NB4 (cell line): ENCODE measurements around the gene RALY.

Experiments used
- MAX ChIP-seq: IDR thresholded peaks from 2 replicates; pipeline ENCODE4 v1.6.1; 2011; ENCODE audit warnings: low read depth, low read length
- POLR2A ChIP-seq: IDR thresholded peaks from 2 replicates; pipeline ENCODE4 v1.6.1; 2011; ENCODE audit warnings: mild to moderate bottlenecking; ENCODE audit not compliant: insufficient read length; ENCODE audit errors: extremely low read depth
- TF ChIP-seq, protein P1 (sequence below): IDR thresholded peaks from one replicate; pipeline ENCODE4 v1.5.1; 2012; ENCODE audit warnings: low read depth, low read length

DNA sequence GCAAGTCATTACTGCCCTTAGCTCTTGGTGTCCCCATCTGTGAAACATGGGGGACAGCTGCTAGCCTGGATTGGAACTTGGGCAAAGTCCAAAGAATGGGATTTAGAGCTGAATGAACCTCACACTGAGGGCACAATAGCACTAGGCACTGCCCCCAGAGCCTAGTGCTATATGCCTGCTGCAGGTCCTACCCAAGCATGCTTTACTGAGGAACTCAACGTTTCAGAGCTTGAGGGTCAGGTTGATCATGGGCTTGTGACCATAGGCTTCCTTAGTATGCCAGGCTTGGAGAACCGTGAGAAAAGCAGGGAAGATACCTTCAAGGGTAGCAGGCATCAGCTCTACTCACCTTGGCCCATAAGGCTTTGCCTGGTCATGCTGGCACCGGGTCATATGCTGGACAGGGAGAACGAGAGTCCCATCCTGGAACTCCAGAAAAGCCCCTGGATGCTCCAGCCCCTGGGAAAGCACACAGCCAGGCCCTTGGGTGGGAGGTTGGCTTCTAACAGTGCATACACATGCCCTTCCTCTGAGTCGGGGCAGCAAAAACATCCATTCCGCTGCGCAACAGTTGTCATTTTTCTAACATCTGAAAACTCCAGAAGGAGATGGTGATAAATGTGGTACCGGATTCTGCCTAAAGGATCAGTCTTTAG is 88.6 kb downstream of the RALY start:
- TF ChIP-seq, protein P1, sequence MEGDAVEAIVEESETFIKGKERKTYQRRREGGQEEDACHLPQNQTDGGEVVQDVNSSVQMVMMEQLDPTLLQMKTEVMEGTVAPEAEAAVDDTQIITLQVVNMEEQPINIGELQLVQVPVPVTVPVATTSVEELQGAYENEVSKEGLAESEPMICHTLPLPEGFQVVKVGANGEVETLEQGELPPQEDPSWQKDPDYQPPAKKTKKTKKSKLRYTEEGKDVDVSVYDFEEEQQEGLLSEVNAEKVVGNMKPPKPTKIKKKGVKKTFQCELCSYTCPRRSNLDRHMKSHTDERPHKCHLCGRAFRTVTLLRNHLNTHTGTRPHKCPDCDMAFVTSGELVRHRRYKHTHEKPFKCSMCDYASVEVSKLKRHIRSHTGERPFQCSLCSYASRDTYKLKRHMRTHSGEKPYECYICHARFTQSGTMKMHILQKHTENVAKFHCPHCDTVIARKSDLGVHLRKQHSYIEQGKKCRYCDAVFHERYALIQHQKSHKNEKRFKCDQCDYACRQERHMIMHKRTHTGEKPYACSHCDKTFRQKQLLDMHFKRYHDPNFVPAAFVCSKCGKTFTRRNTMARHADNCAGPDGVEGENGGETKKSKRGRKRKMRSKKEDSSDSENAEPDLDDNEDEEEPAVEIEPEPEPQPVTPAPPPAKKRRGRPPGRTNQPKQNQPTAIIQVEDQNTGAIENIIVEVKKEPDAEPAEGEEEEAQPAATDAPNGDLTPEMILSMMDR = no peak
- TF ChIP-seq MAX = no peak
- TF ChIP-seq POLR2A = no peak
